ENCODE data around the gene AKR1C2.

GRCh38 chr10:4990217-4990616 lies 13.4 kb downstream of the AKR1C2 start:
- TF ChIP-seq CTCF (IDR thresholded peaks at IDR 0.05; ENCODE audit: poor library complexity, severe bottlenecking): no peak
- TF ChIP-seq EZH2 (IDR thresholded peaks at IDR 0.05; ENCODE audit: borderline replicate concordance, insufficient read depth, low read length, poor library complexity, severe bottlenecking): no peak
- no peak for TF ChIP-seq EP300 (conservative IDR thresholded peaks at IDR 0.05; ENCODE audit: poor library complexity, severe bottlenecking)
- TF ChIP-seq, protein P1, sequence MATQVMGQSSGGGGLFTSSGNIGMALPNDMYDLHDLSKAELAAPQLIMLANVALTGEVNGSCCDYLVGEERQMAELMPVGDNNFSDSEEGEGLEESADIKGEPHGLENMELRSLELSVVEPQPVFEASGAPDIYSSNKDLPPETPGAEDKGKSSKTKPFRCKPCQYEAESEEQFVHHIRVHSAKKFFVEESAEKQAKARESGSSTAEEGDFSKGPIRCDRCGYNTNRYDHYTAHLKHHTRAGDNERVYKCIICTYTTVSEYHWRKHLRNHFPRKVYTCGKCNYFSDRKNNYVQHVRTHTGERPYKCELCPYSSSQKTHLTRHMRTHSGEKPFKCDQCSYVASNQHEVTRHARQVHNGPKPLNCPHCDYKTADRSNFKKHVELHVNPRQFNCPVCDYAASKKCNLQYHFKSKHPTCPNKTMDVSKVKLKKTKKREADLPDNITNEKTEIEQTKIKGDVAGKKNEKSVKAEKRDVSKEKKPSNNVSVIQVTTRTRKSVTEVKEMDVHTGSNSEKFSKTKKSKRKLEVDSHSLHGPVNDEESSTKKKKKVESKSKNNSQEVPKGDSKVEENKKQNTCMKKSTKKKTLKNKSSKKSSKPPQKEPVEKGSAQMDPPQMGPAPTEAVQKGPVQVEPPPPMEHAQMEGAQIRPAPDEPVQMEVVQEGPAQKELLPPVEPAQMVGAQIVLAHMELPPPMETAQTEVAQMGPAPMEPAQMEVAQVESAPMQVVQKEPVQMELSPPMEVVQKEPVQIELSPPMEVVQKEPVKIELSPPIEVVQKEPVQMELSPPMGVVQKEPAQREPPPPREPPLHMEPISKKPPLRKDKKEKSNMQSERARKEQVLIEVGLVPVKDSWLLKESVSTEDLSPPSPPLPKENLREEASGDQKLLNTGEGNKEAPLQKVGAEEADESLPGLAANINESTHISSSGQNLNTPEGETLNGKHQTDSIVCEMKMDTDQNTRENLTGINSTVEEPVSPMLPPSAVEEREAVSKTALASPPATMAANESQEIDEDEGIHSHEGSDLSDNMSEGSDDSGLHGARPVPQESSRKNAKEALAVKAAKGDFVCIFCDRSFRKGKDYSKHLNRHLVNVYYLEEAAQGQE (IDR thresholded peaks at IDR 0.05; ENCODE audit: borderline replicate concordance): no peak
- TF ChIP-seq RAD21 (conservative IDR thresholded peaks at IDR 0.05): no peak
- TF ChIP-seq TAF1 (IDR thresholded peaks at IDR 0.05; ENCODE audit: low read depth): no peak
- no peak for TF ChIP-seq SMC3 (conservative IDR thresholded peaks at IDR 0.05; ENCODE audit: poor library complexity)
- no peak for TF ChIP-seq POLR2AphosphoS5 (IDR thresholded peaks at IDR 0.05)

Data from neural cell (in vitro differentiated cells).